Measurements from ENCODE around the gene PRXL2B.

The PRXL2B gene

DNA sequence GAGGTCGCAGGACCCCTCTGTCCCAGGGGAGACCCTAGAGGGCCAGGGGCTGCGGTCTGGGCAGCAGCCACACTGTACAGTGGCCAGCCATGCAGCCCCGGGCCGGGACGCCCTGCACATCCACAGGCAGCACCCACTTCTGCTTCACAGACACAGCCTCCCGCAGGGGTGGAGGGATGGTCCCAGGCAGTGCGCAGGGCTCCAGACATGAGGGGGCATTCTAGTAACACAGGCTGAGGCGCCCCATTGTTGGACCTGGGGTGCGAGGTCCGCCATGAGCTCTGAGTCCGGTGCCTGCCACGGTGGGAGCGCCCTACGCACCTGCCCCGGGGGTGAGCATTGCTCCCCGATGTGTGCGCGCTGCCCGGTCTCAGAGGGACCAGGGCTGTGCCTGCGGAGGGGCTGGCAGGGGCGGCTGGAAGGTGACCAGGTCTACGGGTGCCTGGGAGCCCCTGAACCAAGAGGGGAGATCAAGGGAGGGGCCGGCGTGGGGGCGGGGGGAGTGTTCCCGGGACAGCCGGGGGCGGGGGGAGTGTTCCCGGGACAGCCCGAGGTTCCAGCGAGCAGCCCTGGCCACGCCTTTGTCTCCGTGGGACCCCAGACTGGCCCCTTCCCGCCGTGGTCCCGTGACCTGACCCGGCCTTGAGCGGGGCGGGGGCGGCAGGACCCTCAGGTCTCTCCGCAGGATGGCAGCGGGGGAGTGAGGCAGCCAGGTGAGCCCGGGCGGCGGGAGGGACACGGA lies 41.8 kb downstream of the PRXL2B start:
- no peak for TF ChIP-seq CTCF (IDR thresholded peaks at IDR 0.05; ENCODE audit: borderline replicate concordance, control extremely low read depth, extremely low read depth, insufficient read depth, missing control alignments)
- DNase-seq (ENCODE audit: low spot score), result no peak
- in situ Hi-C loops (cut with MboI; ENCODE audit: low sequenced_read_pairs, unreplicated experiment), result no loop called here

GRCh38 chr1:2628933-2629626 lies 42.5 kb downstream of the PRXL2B start:
- in situ Hi-C loops (cut with MboI; ENCODE audit: low sequenced_read_pairs, unreplicated experiment), result no loop called here
- TF ChIP-seq CTCF (IDR thresholded peaks at IDR 0.05; ENCODE audit: borderline replicate concordance, control extremely low read depth, extremely low read depth, insufficient read depth, missing control alignments), result no peak
- DNase-seq (ENCODE audit: low spot score), result no peak

- DNase-seq (ENCODE audit: low spot score), result peak; percentile 28
- in situ Hi-C loops (cut with MboI; ENCODE audit: low sequenced_read_pairs, unreplicated experiment), result no loop called here
- TF ChIP-seq CTCF (IDR thresholded peaks at IDR 0.05; ENCODE audit: borderline replicate concordance, control extremely low read depth, extremely low read depth, insufficient read depth, missing control alignments), result no peak
Measured at GRCh38 chr1:2629627-2630497, 43.3 kb downstream of the PRXL2B start.

- DNase-seq (ENCODE audit: low spot score), result no peak
Measured at GRCh38 chr1:2630498-2631135, 44.0 kb downstream of the PRXL2B start.

DNA sequence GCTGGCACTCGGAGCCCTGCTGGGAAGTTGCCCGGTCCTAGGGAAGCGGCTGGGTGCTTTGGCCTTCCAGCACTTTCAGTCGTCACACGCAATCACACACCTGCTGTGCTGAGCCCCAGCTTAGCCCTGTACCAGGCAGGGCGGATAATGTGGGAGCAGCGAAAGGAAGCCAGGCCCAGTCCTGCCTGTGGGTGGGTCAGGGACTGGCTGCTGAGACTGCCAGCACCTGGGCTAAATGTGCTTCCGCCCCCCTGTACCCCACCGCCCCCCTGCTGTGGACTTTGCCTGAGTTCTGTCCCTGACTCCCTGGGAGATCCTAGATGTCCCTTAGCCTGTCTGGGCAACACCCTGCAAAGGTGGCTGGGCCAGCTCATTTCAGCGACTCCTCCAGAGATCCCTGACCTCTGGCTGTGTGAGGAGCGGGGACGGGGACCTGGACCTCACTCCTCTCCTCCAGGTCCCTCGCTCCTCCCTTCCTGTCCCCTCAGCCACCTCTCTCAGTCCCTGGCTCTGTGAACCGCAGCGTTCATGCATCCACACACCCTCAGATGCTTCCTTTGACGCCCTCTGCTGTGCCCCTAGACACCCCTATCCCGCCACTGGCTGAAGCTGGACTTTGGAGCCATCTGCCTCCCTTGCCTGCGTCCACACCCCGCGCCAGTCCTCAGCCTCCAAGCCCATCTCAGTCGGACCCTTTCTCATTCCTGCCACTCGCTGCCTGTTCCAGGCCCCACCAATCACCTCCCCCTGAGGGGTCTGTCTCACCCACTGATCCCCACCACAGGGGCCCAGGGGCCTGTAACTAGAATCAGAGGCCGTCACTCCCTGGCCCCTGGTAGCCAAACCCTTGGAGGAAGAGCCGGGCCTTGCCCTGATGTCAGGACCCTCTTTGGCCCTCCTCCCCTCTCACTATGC lies 44.8 kb downstream of the PRXL2B start:
- DNase-seq (ENCODE audit: low spot score), result peak; percentile 29
- in situ Hi-C loops (cut with MboI; ENCODE audit: low sequenced_read_pairs, unreplicated experiment), result no loop called here
- no peak for TF ChIP-seq CTCF (IDR thresholded peaks at IDR 0.05; ENCODE audit: borderline replicate concordance, control extremely low read depth, extremely low read depth, insufficient read depth, missing control alignments)

More at GRCh38 chr1:2630498-2631135, 44.0 kb downstream of the PRXL2B start:
- in situ Hi-C loops (cut with MboI; ENCODE audit: low sequenced_read_pairs, unreplicated experiment), result no loop called here
- no peak for TF ChIP-seq CTCF (IDR thresholded peaks at IDR 0.05; ENCODE audit: borderline replicate concordance, control extremely low read depth, extremely low read depth, insufficient read depth, missing control alignments)
